ENCODE results near the gene TTC39C.

Gene TTC39C

DNA sequence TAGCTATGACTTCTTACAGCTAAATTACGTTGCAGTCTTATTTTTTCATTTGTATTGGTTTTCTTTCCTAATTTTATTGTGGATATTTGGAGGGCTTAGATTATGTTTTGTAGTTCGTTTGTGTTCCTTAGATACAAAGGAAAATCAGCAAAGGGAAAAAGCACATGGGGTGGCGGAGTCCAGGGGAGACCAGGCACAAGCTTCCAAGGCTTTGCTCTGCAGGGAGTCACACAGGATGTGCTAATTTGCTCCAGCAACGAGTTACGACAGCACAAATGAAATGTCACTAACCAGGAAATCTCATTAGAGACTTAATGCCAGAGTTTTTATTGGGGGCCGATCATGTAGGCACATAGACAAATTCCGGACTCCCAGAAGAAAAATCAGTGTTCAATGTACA is 63.8 kb downstream of the TTC39C start:
- H3K4me3 ChIP-seq (ENCODE audit: low read depth, low read length) = no peak overlapping the region

DNA sequence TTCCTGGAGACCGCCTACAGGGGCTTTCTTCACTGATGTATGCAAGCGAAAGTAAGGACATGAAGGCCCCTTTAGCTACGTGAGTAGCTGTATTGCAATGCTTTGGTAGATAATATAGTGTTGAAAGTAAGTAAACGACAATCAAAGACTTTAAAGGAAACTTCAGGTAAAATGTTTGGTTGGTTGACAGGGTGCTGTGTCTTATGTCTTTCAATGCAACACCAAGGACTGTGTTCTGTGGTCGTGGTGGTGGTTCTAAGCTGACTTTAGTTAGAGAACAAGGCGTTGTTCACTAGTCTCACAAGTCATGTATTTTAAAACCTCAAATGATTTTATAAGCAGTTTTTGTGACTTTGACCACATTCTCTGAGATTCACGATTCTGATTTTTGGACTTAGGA is 66.3 kb downstream of the TTC39C start:
- no peak overlapping the region for H3K4me3 ChIP-seq (ENCODE audit: low read depth, low read length)

DNA sequence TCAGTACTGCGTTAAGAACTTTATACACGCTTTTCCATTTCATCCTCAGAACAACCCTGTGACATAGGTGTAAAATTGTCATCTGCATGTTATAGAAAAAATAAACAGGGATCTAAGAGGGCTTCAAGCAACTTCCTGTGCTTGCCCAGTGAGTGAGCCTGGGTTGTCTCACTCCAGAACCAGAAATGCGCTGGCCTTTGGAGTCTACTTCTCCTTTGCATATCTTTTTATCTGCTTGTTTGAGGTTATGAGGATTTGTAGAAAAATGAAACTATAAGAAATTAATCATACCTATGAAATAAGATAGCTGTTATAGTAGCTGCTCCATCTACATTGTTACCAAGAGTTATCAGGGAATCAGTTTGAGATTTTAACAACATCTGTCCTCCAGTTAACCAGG is 69.0 kb downstream of the TTC39C start:
- H3K4me3 ChIP-seq (ENCODE audit: low read depth, low read length) = no peak overlapping the region

DNA sequence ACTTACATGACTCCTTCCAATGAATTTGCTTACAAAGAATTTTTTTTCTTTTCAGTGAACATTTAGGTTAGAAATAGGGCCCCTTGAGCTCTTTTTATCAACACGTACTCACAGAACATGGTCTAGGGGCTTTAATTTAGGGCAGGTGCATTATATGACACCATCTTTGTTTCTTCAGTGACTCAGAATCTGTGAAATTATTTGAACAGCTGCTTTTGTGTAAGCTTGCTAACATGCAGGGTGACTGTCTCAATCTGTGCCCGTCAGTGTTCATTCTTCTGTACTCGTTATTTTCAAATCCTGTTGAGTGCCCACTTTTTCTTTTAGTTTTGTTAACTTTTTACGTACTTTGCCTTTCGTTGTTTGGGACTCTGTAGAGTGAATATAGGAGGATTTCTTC is 71.5 kb downstream of the TTC39C start:
- H3K4me3 ChIP-seq (ENCODE audit: low read depth, low read length) = no peak overlapping the region

DNA sequence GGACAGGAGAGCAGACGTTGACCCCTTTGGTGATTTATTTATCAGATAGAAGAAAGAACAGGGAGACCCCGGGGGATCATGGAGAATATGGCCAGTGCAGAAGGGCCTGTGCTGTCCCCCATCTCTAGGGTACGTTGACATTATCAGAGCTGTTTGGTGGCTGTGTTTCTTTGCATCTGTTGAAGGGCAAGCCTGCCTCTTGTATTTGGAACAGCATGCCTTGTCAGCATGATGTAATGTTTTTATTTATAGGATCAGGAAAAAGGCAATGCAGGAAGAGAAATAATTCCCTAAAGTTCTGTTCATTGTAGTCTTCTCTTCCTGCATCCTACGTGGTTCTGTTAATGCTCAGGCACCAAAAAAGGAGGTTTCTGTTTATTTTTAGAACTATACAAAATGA is 74.5 kb downstream of the TTC39C start:
- no peak overlapping the region for H3K4me3 ChIP-seq (ENCODE audit: low read depth, low read length)

DNA sequence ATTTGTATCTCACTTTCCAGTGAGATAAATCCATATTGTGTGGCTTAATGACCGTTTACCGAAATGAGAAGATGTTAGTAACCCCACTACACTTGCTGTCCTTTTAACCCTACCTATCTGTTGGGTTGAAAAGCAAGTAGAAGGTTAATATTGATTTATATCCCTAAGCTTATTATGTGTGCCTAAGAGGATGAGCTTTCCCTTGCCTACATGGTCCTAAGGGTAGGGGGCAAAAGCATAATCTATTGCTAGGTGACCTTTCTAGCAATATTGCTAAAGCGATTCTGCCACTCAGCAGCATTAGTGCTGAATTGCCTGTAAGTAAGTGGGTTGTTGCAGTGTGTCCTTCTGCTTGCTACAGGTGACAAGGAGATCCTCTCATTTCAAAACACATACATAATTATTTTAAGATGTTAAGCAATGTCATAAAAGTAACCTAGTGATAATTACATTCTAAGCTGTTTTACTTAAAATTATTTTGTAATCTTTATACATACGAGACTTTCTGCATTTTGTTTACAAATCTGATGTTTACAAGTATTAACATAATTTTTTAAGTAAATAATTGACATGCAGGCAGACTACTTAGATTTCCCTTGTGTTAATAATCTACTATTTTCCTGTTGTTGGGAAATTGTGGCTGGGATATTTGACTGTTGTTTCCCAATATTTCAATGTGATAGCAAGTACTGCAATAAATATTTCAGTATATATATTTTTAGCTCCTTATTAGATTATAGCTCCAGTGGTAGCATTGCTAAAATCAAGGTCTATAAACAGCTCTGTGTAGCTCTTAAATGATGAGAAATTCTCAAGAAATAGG is 75.2 kb downstream of the TTC39C start:
- no peak overlapping the region for H3K4me3 ChIP-seq (ENCODE audit: low read depth, low read length)

DNA sequence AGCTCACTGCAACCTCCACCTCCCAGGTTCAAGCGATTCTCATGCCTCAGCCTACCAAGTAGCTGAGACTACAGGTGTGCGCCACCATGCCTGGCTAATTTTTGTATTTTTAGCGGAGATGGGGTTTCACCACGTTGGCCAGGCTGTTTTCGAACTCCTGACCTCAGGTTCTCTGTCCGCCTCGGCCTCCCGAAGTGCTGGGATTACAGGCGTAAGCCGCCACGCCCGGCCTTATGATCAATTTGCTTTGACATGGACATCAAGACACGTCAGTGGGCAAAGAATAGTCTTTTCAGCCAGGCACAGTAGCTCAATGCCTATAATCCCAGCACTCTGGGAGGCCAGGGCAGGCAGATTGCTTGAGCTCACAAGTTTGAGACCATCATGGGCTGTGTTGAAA is 76.3 kb downstream of the TTC39C start:
- H3K4me3 ChIP-seq (ENCODE audit: low read depth, low read length) = no peak overlapping the region

DNA sequence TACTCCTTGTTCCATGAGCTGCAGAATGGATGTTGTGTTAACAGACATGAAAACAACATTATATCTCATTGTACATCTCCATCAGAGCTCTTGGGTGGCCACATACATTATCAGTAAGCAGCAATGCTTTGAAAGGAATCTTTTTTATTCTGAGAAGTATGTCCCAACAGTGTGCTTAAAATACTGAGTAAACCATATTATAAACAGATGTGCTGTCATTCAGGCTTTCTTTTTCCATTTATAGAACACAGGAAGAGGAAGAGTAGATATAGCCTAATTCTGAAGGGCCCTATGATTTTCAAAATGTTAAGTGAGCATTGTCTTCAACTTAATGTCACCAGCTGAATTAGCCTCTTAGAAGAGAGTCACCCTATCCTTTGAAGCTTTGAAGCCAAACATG is 80.0 kb downstream of the TTC39C start:
- H3K4me3 ChIP-seq (ENCODE audit: low read depth, low read length) = no peak overlapping the region

DNA sequence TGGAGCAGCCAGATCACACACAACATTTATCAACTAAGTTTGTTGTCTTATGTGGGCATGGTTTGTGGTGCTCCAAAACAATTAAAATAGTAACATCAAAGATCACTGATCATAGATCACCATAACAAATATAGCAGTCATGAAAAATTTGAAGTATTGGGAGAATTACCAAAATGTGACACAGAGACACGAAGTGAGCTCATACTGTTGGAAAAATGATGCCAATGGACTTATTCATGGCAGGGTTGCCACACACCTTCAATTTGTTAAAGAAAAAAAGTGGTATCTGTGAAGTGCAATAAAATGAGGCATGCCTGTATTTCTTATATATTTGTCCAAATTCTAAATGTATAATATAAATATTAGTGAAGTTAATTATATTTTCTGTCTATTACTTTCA is 81.4 kb downstream of the TTC39C start:
- H3K4me3 ChIP-seq (ENCODE audit: low read depth, low read length) = no peak overlapping the region

DNA sequence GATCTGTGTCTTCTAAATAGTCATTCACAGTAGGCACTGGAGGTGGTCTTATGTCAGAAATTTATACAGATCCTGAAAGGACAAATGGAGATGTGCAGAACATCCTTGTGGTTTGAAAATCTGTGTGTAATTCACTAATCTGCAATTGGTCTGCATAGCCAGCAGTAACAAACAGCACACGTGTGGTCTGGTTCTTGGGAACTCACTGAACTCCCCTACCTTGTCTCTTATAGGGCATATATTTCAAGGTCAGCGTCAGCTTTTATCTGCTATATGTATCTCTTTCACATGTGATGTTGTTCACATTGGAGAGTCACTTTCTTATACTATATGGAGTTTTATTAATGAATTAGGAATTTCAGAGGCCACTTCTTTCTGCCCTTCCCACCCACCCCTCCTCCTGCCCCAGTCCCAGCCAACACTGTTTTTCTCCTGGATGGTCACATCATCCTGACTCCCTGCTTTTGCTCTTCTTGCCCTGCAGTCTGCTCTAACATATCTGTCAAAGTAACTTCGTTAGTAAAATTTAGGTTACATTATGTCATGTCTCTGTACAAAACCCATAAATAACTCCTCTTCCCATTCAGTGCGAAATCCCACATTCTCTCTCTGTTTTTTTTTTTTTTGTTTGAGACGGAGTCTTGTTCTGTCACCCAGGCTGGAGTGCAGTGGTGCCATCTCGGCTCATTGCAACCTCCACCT is 88.9 kb downstream of the TTC39C start:
- no peak overlapping the region for H3K4me3 ChIP-seq (ENCODE audit: low read depth, low read length)

DNA sequence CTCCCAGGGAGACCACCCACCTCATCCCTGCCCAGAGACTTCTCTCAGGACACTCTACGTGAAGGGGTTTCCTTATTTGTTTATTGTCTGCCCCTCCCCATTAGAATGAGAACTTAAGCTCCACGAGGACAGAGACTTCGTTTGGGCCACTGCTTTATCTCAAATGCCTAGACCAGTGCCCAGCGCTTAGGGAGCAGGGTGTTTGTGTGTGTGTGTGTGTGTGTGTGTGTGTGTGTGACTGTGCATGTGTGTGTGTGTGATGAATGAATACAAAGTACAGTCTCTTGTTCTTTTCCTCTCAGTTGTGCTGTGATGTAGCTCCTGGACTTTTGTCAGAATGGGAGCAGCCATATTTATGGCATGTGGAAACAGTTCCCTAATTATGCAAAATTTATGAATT is 89.9 kb downstream of the TTC39C start:
- H3K4me3 ChIP-seq (ENCODE audit: low read depth, low read length) = no peak overlapping the region

DNA sequence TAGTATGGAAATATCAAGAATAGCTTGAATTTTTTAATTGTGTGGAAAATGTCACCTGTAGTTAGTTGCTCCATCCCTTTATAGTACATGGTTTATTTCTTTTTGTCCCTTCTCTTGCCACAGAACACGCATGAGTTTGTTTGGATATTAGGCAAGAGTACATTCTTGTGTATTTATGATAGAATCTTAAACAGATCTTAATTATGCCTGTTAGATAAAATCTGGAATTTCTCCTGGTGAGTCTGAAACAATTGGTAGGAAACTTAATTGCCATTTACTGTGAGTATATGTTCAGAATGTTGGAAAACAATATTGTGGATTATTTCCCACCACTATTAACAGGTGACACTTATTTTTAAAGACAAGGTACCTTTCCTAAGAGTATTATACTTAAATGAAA is 94.1 kb downstream of the TTC39C start:
- no peak overlapping the region for H3K4me3 ChIP-seq (ENCODE audit: low read depth, low read length)

DNA sequence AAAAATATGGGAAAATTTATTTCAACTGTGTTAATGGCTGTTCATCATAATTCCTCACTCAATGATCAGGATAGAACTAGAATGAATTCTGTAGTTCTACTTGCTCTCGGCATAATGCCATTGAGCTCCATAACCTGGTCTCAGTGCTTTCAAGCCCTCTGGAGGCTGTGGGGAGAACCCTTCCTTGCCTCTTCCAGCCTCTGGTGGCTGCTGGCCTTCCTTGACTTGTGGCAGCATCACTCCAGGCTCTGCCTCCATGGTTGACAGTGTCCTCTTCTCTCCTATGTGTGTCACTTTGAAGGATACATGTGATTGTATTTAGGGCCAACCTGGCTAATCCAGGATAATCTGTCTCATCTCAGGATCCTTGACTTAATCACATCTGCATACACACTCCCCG is 97.4 kb downstream of the TTC39C start:
- no peak overlapping the region for H3K4me3 ChIP-seq (ENCODE audit: low read depth, low read length)

DNA sequence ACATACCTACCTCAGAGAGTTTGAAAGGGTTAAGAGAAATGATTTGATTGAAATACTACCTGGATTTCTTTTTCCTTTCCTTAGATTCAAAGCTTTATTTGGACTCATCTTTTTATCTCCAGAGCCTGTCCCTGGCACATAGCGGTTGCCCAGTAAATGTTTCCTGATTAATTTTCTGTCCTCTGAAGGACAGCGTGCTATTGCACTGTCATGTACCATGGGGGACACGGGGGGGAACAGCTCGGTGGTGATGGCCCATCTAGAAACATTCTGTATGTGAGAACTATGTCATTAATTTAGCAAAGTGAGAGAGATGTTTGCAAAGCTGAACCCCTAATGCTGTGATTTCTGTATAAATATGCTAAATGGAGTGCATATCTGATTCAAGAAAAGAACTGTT is 97.9 kb downstream of the TTC39C start:
- no peak overlapping the region for H3K4me3 ChIP-seq (ENCODE audit: low read depth, low read length)

DNA sequence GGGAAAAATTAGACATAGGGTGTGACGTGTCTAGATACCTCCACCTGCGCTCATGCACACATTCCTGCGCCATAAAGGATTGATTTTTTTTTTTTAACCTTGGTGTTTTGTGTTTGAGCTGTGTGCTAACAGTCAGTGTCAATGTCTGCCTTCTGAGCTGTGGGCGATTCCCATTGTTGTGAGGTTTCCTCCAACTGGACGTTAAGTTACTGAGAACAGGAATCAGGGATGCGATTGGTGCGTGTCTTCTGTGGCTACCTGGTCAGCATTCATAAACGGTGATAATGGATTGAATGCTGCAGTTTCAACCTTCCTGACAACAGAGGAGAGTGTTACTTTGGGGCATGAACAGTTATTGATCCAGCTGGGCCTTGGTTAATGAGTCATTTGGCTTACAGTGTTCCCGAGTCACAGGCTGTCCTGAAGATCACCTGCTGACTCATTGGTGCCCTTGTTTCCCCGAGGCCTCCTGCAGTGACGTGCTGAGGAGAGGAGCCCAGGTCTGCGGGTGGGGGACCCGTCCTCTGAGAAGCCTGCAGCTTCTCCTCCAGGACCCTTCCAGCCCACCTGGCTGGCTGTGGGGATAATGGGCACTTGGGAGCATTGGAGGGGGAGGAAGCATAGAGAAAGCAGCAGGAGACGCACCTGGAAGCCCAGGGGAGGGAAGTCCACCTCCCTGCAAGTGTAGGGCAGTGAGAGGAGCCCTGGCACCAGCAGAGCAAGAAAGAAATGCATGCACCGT is 98.5 kb downstream of the TTC39C start:
- no peak overlapping the region for H3K4me3 ChIP-seq (ENCODE audit: low read depth, low read length)

DNA sequence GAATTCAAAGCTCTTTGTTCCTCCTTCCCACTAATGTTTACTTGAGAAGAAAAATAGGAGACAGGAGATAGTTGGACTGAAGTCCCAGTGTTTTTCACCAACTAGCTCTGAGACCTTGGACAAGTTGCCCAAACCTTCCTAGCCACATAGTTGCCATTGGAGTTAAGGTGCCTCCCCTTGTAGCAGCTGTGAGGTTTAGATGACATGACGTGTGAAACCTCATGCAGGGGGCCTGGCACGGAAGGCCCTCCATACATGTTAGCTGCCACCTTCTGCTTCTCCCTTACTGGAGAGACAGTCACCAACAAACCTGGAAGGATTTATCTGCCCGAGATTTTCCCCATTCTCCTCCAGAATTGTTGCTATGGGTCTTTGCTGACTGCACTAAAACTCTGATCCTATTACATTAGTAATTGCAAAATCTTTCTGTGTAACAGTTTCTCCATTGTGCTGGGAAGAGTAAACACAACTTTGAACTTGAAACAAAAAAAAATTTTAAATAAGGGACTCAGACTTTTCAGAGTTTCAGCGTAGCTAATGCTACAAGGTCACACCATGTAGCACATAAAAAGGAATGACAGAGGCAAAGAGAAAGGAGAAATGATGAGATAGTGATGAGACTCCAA is 100.5 kb downstream of the TTC39C start:
- H3K4me3 ChIP-seq (ENCODE audit: low read depth, low read length) = no peak overlapping the region

DNA sequence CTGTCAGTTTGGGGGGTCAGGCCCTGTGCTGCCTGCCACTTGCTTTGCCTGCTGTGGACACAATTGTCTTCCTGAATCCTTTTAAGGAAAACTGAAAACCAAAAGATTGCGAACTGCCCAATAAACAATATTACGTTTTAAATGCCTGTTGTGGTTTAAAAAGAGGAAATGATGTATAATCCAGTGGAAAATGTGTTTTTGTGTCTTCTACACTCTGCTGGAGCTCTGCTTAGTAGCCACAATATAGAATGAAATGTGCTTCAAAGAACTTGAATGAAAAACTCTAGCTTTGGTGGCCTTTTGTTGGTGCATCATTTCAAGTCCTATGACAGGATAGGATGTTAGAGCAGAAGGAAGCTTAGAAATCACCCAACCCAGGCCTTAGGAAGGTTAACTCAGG is 101.1 kb downstream of the TTC39C start:
- H3K4me3 ChIP-seq (ENCODE audit: low read depth, low read length) = no peak overlapping the region

DNA sequence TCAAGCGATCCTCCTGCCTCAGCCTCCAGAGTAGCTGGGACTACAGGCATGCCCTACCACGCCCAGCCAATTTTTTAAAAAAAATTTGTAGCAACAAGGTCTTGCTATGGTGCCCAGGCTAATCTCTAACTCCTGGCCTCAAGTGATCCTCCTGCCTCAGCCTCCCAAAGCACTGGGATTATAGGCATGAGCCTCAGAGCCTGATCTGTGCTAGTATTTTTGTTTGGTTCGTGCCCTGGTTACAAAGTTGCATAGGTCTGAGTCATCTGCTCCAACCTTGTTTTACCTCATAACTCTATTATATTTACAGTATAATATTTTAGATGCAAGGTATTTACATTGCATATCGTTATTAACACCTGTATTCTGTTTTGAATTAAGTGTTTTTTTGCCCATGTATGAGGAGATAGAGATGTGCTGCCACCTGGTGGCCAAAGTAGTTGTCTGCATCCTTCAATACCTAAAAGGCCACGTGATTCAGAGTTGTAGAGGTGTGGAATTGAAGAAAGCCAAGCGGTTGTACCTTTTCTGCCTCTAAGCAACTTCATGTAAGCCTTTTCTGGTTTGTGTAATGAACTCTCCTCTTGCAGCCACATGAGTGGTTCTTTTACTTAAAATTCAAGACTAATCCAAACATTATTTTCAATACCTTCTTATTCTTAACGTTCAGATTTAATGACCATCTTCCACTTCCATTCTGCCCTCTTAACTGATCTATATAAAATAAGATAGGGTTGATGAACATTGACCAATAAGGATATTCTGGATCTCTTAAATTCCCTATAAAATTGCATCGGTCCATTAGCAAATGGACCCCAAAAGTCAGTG is 104.4 kb downstream of the TTC39C start:
- no peak overlapping the region for H3K4me3 ChIP-seq (ENCODE audit: low read depth, low read length)

DNA sequence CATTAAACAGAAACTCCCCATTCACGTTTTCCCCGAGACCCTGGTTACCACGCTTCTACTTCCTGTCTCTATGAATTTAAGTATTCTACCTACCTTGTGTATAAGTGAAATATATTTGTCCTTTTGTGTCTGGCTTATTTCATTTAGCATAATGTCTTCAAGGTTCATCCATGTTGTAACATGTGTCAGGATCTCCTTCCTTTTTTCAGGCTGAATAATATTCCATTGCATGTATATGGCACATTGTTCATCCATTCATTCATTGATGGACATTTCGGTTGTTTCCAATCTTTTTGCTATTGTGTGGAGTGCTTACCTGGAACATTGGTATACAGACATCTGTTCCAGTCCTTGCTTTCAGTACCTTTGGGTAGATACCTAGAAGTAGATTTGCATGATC is 106.1 kb downstream of the TTC39C start:
- H3K4me3 ChIP-seq (ENCODE audit: low read depth, low read length) = no peak overlapping the region

DNA sequence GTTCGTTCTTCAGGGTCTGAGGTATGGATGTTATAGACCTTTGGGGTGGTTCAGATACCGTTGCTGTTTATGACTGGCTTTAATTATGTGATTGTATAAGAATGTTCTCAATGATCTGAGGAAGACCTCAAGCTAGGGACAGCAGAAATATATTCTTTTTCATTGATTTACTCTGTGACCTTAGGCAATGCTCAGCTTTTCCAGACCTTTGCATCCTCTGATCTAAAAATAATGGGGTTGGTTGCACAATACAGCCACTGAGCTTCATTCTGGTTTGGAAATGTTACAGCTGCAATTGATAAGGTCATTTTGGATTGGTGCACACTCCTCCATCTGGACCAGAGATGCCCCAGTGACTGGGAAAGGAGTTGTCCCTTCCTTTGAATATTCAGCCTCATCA is 107.1 kb downstream of the TTC39C start:
- H3K4me3 ChIP-seq (ENCODE audit: low read depth, low read length) = no peak overlapping the region
